ENCODE measurements around the gene PLBD2. TPM values are rescaled to one million over a fixed set of nuclear protein-coding genes. Genes with fewer than 3 reads are reported as not detected.
A peak's percentile ranks its signal among the peaks of the same experiment; 100 is the strongest.

The PLBD2 gene
- 14.1 TPM for total RNA-seq

- ATAC-seq = peak; percentile 99
Observed at GRCh38 chr12:113358381-113359132, at the start of gene PLBD2. TSS of gene PLBD2 (plus strand) at chr12:113358587. CDS start at chr12:113358601, 14 bp downstream.

- ATAC-seq = no peak
Observed at GRCh38 chr12:113310489-113310888, 47.9 kb upstream of the PLBD2 start.

- ATAC-seq = no peak
Observed at GRCh38 chr12:113314121-113314529, 44.3 kb upstream of the PLBD2 start.

- ATAC-seq = no peak
Observed at GRCh38 chr12:113315358-113315757, 43.0 kb upstream of the PLBD2 start.

GRCh38 chr12:113316155-113316554 is 42.2 kb upstream of the PLBD2 start:
- no peak for ATAC-seq

GRCh38 chr12:113317122-113317521 is 41.3 kb upstream of the PLBD2 start:
- ATAC-seq = no peak

- no peak for ATAC-seq
Observed at GRCh38 chr12:113318046-113318656, 40.2 kb upstream of the PLBD2 start.

GRCh38 chr12:113318900-113319628 is 39.3 kb upstream of the PLBD2 start:
- ATAC-seq = no peak

GRCh38 chr12:113320401-113320800 is 38.0 kb upstream of the PLBD2 start:
- ATAC-seq = no peak

- ATAC-seq = peak; percentile 82
Observed at GRCh38 chr12:113322343-113322742, 36.0 kb upstream of the PLBD2 start.

GRCh38 chr12:113325916-113326315 is 32.5 kb upstream of the PLBD2 start:
- no peak for ATAC-seq

GRCh38 chr12:113326775-113327395 is 31.5 kb upstream of the PLBD2 start:
- ATAC-seq = no peak

GRCh38 chr12:113328368-113328889 is 30.0 kb upstream of the PLBD2 start:
- no peak for ATAC-seq

GRCh38 chr12:113329022-113329790 is 29.2 kb upstream of the PLBD2 start:
- no peak for ATAC-seq

GRCh38 chr12:113329791-113330417 is 28.5 kb upstream of the PLBD2 start:
- no peak for ATAC-seq

GRCh38 chr12:113330505-113330904 is 27.9 kb upstream of the PLBD2 start:
- no peak for ATAC-seq

GRCh38 chr12:113332688-113333417 is 25.5 kb upstream of the PLBD2 start:
- no peak for ATAC-seq

- ATAC-seq = no peak
Observed at GRCh38 chr12:113333418-113333750, 25.0 kb upstream of the PLBD2 start.

- ATAC-seq = peak; percentile 30
Observed at GRCh38 chr12:113333877-113334785, 24.3 kb upstream of the PLBD2 start.
